HepG2 (cell line): ENCODE measurements around the gene KCTD16. TPM values are rescaled to one million over a fixed set of nuclear protein-coding genes. Genes with fewer than 3 reads are reported as not detected.

Source experiments
- ATAC-seq: fragments of 200-7000 bp; cut with Tn5 transposase; 3 replicates; pipeline ENCODE4 v1.9.1; 2020; ENCODE audit warnings: mild to moderate bottlenecking, moderate library complexity
- BruUV-seq: library from RNA; stranded (reverse); fragments of 400-500 nt; replicated peaks from 2 replicates; lab custom pipeline; 2021; lab: Mats Ljungman, UMichigan
- CTCF ChIA-PET: fragments of 300-600 bp; formaldehyde crosslinking; extraction: SDS; loops from one replicate; lab custom pipeline; 2021; ENCODE audit warnings: low total read pairs, inconsistent platforms, low intra/inter-chr PET ratio; lab: Yijun Ruan, JAX
- POLR2A ChIA-PET: fragments of 350-600 bp; sonication (Branson Sonifier 250); formaldehyde crosslinking; loops from one replicate; lab custom pipeline; 2020; ENCODE audit warnings: antibody characterized with exemption, inconsistent platforms; lab: Yijun Ruan, JAX
- DNase-seq: peaks from one replicate; pipeline ENCODE4 v3.0.0-alpha.2; 2015; ENCODE audit warnings: low spot score
- FAIRE-seq: peaks from 3 replicates; lab custom pipeline; 2011; peaks lifted over from hg19 to GRCh38; lab: Jason Lieb, UNC
- H2AFZ ChIP-seq: one replicate; pipeline ENCODE4 v1.6.1; 2011; ENCODE audit warnings: low read length, inconsistent platforms
- H3K27ac ChIP-seq: fragments of 300-600 bp; 3 replicates; pipeline ENCODE4 v1.8.0; 2011; ENCODE audit warnings: mixed run types, mild to moderate bottlenecking, mixed read lengths, low read length, inconsistent platforms; ENCODE audit not compliant: insufficient read depth; ENCODE audit errors: extremely low read length
- H3K27me3 ChIP-seq, 2 experiments: fragments of 200-600 bp in 1 of 2; 2 replicates in 1 of 2; 3 replicates in 1 of 2; pipeline versions ENCODE4 v1.6.0 to v1.8.0; 2011; ENCODE audit warnings: low read length in 2 of 2, mild to moderate bottlenecking in 2 of 2, moderate library complexity in 2 of 2, inconsistent platforms in 1 of 2; ENCODE audit not compliant: insufficient read depth in 2 of 2, control insufficient read depth in 1 of 2
- H3K36me3 ChIP-seq, 2 experiments: fragments of 200-600 bp in 1 of 2; replicated peaks in 1 of 2; 2 replicates in 1 of 2; 3 replicates in 1 of 2; pipeline versions ENCODE4 v1.5.1 to v1.8.0; 2011; ENCODE audit warnings: low read length in 2 of 2, inconsistent platforms in 1 of 2; ENCODE audit not compliant: insufficient read depth in 2 of 2, control insufficient read depth in 1 of 2
- H3K4me1 ChIP-seq: 2 replicates; pipeline ENCODE4 v1.5.1; 2012; ENCODE audit warnings: low read length, inconsistent platforms; ENCODE audit not compliant: insufficient read depth
- H3K4me2 ChIP-seq: 2 replicates; pipeline ENCODE4 v1.6.0; 2011; ENCODE audit warnings: low read depth, low read length, inconsistent platforms
- H3K4me3 ChIP-seq, 3 experiments: fragments of 200-600 bp in 1 of 3; sonication (generic), shearing (Covaris generic) in 1 of 3; replicated peaks in 1 of 3; 2 replicates each; pipeline ENCODE4 v1.5.1; 2011 to 2016; ENCODE audit warnings: low read length in 3 of 3, inconsistent platforms in 2 of 3, low read depth in 2 of 3, mild to moderate bottlenecking in 2 of 3, control low read depth in 1 of 3, mixed read lengths in 1 of 3; ENCODE audit not compliant: insufficient read depth in 1 of 3
- H3K79me2 ChIP-seq: one replicate; pipeline ENCODE4 v1.6.1; 2011; ENCODE audit warnings: low read length, inconsistent platforms; ENCODE audit not compliant: insufficient read depth
- H3K9ac ChIP-seq: 2 replicates; pipeline ENCODE4 v1.6.0; 2011; ENCODE audit warnings: mild to moderate bottlenecking, low read depth, low read length, inconsistent platforms; ENCODE audit not compliant: insufficient read depth
- H3K9me3 ChIP-seq: 2 replicates; pipeline ENCODE4 v1.5.1; 2012; ENCODE audit warnings: mild to moderate bottlenecking, low read length
- H4K20me1 ChIP-seq: 2 replicates; pipeline ENCODE4 v1.6.0; 2011; ENCODE audit warnings: inconsistent platforms, mild to moderate bottlenecking, low read length, moderate library complexity; ENCODE audit not compliant: insufficient read depth
- FLYWCH1 ChIP-seq: sonication (generic); formaldehyde crosslinking; IDR thresholded peaks from 2 replicates; pipeline ENCODE4 v1.8.1; 2023; ENCODE audit warnings: mild to moderate bottlenecking, missing genetic modification reagents
- GABPB1 ChIP-seq: IDR thresholded peaks from 2 replicates; pipeline ENCODE4 v1.6.1; 2016; ENCODE audit warnings: mild to moderate bottlenecking, missing genetic modification reagents, moderate library complexity, missing compliant biosample characterization
- GATAD2A ChIP-seq: IDR thresholded peaks from 2 replicates; pipeline ENCODE4 v1.6.1; 2016
- MTF2 ChIP-seq: sonication (generic); formaldehyde crosslinking; IDR thresholded peaks from 2 replicates; pipeline ENCODE4 v1.5.0; 2020; ENCODE audit warnings: missing genetic modification reagents, borderline replicate concordance
- RFX3 ChIP-seq: IDR thresholded peaks from 2 replicates; pipeline ENCODE4 v1.6.1; 2016; ENCODE audit warnings: missing biosample characterization, missing genetic modification reagents
- RXRB ChIP-seq: IDR thresholded peaks from 2 replicates; pipeline ENCODE4 v1.6.1; 2016; ENCODE audit warnings: borderline replicate concordance, missing genetic modification reagents, missing compliant biosample characterization
- ZNF12 ChIP-seq: sonication (generic); formaldehyde crosslinking; IDR thresholded peaks from 2 replicates; pipeline ENCODE4 v1.5.0; 2020; ENCODE audit warnings: missing genetic modification reagents
- ZNF207 ChIP-seq: fragments of 450-650 bp; IDR thresholded peaks from 2 replicates; pipeline ENCODE4 v1.6.1; 2016; ENCODE audit warnings: antibody characterized with exemption, borderline replicate concordance
- ZNF329 ChIP-seq: sonication (generic); formaldehyde crosslinking; IDR thresholded peaks from 2 replicates; pipeline ENCODE4 v1.9.0; 2021; ENCODE audit warnings: low read depth, mild to moderate bottlenecking, missing genetic modification reagents
- ZNF33A ChIP-seq: sonication (generic); formaldehyde crosslinking; IDR thresholded peaks from 2 replicates; pipeline ENCODE4 v1.5.1; 2020; ENCODE audit warnings: missing genetic modification reagents, mild to moderate bottlenecking, moderate library complexity, borderline replicate concordance
- ZNF44 ChIP-seq: sonication (generic); formaldehyde crosslinking; IDR thresholded peaks from 2 replicates; pipeline ENCODE4 v1.5.1; 2020; ENCODE audit warnings: mild to moderate bottlenecking, missing genetic modification reagents
- ZNF546 ChIP-seq: sonication (generic); formaldehyde crosslinking; conservative IDR thresholded peaks from 2 replicates; pipeline ENCODE4 v1.8.1; 2023; ENCODE audit warnings: mild to moderate bottlenecking, missing genetic modification reagents
- ZNF766 ChIP-seq: sonication (generic); formaldehyde crosslinking; IDR thresholded peaks from 2 replicates; pipeline ENCODE4 v1.5.0; 2020; ENCODE audit warnings: missing genetic modification reagents, borderline replicate concordance
- ZSCAN20 ChIP-seq: sonication (generic); formaldehyde crosslinking; IDR thresholded peaks from 2 replicates; pipeline ENCODE4 v1.4.0; 2020; ENCODE audit warnings: missing genetic modification reagents, mild to moderate bottlenecking, borderline replicate concordance
- WGBS: methylation state at CpG from one replicate; pipeline ENCODE4 v1.1.6; 2017; ENCODE audit warnings: low lambda C conversion rate; 5-methylcytosine and 5-hydroxymethylcytosine counted together
- in situ Hi-C: cut with HindIII; loops from 2 replicates; pipeline ENCODE4 v1.10.0; 2017; ENCODE audit warnings: low pct_unique_long_range_greater_than_20kb; ENCODE audit not compliant: extremely low pct_ligation_motif_present
- intact Hi-C: fragments of 100-400 bp; cut with micrococcal nuclease; formaldehyde crosslinking; loops from one replicate; pipeline ENCODE4 v1.10.0; 2022; ENCODE audit not compliant: unreplicated experiment
- polyA plus RNA-seq, 8 experiments: library from polyadenylated mRNA; depleted of rRNA in 3 of 8; stranded (reverse) in 7 of 8; unstranded in 1 of 8; fragments of >200 nt; fragmentation: Illumina TruSeq in 4 of 8; extraction: Trizol in 4 of 8; gene quantifications; 2 replicates each; pipeline versions ENCODE4 v1.2.1 to v1.2.3, GENCODE V29; 2011 to 2016; ENCODE audit warnings: low read depth in 4 of 8, missing spikeins in 1 of 8, mixed read lengths in 1 of 8; ENCODE audit not compliant: insufficient read depth in 1 of 8
- total RNA-seq, 5 experiments: library from RNA; depleted of rRNA; stranded (reverse); fragments of >200 nt; fragmentation: Illumina TruSeq; extraction: Trizol; gene quantifications; 2 replicates each; pipeline ENCODE4 v1.2.3, GENCODE V29; 2016; ENCODE audit warnings: low read depth in 1 of 5
- TF ChIP-seq, protein P1 (sequence below): IDR thresholded peaks from 2 replicates; pipeline ENCODE4 v1.6.1; 2016; ENCODE audit warnings: missing compliant biosample characterization, missing genetic modification reagents, borderline replicate concordance
- TF ChIP-seq, protein P2 (sequence below): sonication (generic); formaldehyde crosslinking; IDR thresholded peaks from 2 replicates; pipeline ENCODE4 v1.8.1; 2023; ENCODE audit warnings: mild to moderate bottlenecking, missing genetic modification reagents
- TF ChIP-seq, protein P3 (sequence below): sonication (generic); formaldehyde crosslinking; IDR thresholded peaks from 2 replicates; pipeline ENCODE4 v1.5.0; 2020; ENCODE audit warnings: mild to moderate bottlenecking, missing genetic modification reagents
- TF ChIP-seq, protein P4 (sequence below): sonication (generic); formaldehyde crosslinking; IDR thresholded peaks from 2 replicates; pipeline ENCODE4 v1.5.1; 2020; ENCODE audit warnings: mild to moderate bottlenecking, missing genetic modification reagents, moderate library complexity

KCTD16 gene
- total and polyA plus RNA-seq, 2 of the 13 experiments (the other 11 are each of a cell fraction or from before 2014, with no cell fraction given), result 0.02 to 0.09 TPM

DNA sequence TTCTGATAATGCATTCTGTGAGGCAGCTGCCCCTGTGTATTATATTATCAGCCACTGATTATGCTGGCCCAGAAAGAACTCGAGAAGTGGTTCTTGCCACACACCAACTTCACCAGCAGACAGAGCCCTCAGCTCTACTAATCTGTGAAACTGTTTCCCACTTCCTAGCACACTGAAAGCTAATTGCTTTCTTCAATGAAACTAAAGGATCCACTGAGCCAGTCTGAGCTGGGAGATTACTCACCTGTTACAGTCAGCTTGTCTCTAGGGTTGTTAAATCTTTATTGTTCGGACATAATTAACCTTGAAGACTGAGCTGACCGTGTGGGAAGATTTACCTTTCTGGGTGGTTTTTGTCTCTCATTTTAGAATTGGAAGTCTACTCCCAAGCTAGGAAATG lies 263.2 kb downstream of the KCTD16 start (continued):
- TF ChIP-seq GATAD2A (CRISPR knock-in tag) (no peak), ZNF33A (CRISPR knock-in tag) (no peak), ZNF12 (no peak), GABPB1 (no peak), ZNF44 (CRISPR knock-in tag) (no peak), RFX3 (CRISPR knock-in tag) (no peak)
- TF ChIP-seq, protein P1, sequence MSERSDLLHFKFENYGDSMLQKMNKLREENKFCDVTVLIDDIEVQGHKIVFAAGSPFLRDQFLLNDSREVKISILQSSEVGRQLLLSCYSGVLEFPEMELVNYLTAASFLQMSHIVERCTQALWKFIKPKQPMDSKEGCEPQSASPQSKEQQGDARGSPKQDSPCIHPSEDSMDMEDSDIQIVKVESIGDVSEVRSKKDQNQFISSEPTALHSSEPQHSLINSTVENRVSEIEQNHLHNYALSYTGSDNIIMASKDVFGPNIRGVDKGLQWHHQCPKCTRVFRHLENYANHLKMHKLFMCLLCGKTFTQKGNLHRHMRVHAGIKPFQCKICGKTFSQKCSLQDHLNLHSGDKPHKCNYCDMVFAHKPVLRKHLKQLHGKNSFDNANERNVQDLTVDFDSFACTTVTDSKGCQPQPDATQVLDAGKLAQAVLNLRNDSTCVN (CRISPR knock-in tag), result no peak
- TF ChIP-seq, protein P2, sequence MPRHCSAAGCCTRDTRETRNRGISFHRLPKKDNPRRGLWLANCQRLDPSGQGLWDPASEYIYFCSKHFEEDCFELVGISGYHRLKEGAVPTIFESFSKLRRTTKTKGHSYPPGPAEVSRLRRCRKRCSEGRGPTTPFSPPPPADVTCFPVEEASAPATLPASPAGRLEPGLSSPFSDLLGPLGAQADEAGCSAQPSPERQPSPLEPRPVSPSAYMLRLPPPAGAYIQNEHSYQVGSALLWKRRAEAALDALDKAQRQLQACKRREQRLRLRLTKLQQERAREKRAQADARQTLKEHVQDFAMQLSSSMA (CRISPR knock-in tag), result no peak
- TF ChIP-seq, all 625 proteins: peak for 0

DNA sequence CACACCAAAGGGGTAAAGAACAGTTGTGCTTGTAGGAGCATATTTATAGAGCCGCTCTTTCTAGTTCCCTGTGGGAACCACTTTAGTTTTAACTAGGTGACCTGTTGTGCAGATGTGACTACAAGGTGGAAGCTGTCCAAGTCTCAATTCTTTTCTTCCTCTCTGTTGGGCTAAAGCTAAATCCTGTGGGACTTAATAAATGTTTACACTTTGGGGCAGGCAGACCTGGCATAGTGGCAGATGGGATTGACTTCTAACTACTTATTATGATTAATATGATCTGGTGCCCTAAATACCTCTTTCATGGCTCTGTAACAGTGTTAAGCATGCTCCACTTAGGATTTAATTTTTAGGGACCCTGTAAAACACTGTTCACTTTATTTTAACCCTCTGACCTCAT lies 265.3 kb downstream of the KCTD16 start:
- ChIA-PET POLR2A (no interaction called here), CTCF (no interaction called here)
- H3K4me3 ChIP-seq, result no peak overlapping the region
- H3K79me2 ChIP-seq, result no peaks in the 10 kb centered on the region
- BruUV-seq, result no TSS peak
- no peaks in the 10 kb centered on the region for H3K27me3 ChIP-seq
- H2AFZ ChIP-seq, result no peak overlapping the region
- in situ Hi-C loops, result no loop called here
- H3K4me1 ChIP-seq, result no peaks in the 10 kb centered on the region
- H3K9ac ChIP-seq, result no peak overlapping the region
- no peak overlapping the region for H3K4me2 ChIP-seq
- H3K9me3 ChIP-seq, result no peaks in the 10 kb centered on the region
- ATAC-seq (no peak), FAIRE-seq (no peak), DNase-seq (no peak)
- H3K36me3 ChIP-seq, result no peaks in the 10 kb centered on the region
- intact Hi-C loops, result no loop called here
- H3K27ac ChIP-seq, result no peak overlapping the region
- WGBS, result 0% methylated on average over 1 of the region's 1 CpG
- H4K20me1 ChIP-seq, result no peaks in the 10 kb centered on the region
- TF ChIP-seq RXRB (no peak), FLYWCH1 (CRISPR knock-in tag) (no peak), ZNF207 (no peak), ZNF766 (CRISPR knock-in tag) (no peak), ZSCAN20 (CRISPR knock-in tag) (no peak), ZNF329 (CRISPR knock-in tag) (no peak), MTF2 (CRISPR knock-in tag) (no peak), ZNF546 (CRISPR knock-in tag) (no peak)
- TF ChIP-seq, protein P3, sequence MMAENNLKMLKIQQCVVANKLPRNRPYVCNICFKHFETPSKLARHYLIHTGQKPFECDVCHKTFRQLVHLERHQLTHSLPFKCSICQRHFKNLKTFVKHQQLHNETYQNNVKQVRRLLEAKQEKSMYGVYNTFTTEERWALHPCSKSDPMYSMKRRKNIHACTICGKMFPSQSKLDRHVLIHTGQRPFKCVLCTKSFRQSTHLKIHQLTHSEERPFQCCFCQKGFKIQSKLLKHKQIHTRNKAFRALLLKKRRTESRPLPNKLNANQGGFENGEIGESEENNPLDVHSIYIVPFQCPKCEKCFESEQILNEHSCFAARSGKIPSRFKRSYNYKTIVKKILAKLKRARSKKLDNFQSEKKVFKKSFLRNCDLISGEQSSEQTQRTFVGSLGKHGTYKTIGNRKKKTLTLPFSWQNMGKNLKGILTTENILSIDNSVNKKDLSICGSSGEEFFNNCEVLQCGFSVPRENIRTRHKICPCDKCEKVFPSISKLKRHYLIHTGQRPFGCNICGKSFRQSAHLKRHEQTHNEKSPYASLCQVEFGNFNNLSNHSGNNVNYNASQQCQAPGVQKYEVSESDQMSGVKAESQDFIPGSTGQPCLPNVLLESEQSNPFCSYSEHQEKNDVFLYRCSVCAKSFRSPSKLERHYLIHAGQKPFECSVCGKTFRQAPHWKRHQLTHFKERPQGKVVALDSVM, result no peak
- TF ChIP-seq, protein P4, sequence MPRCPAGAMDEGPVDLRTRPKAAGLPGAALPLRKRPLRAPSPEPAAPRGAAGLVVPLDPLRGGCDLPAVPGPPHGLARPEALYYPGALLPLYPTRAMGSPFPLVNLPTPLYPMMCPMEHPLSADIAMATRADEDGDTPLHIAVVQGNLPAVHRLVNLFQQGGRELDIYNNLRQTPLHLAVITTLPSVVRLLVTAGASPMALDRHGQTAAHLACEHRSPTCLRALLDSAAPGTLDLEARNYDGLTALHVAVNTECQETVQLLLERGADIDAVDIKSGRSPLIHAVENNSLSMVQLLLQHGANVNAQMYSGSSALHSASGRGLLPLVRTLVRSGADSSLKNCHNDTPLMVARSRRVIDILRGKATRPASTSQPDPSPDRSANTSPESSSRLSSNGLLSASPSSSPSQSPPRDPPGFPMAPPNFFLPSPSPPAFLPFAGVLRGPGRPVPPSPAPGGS, result no peak
